ENCODE measurements around the gene VAMP3. TPM values are rescaled to one million over a fixed set of nuclear protein-coding genes. Genes with fewer than 3 reads are reported as not detected.

VAMP3 gene
- total RNA-seq, 1 donor from 2014 or later: 79.1 TPM

DNA sequence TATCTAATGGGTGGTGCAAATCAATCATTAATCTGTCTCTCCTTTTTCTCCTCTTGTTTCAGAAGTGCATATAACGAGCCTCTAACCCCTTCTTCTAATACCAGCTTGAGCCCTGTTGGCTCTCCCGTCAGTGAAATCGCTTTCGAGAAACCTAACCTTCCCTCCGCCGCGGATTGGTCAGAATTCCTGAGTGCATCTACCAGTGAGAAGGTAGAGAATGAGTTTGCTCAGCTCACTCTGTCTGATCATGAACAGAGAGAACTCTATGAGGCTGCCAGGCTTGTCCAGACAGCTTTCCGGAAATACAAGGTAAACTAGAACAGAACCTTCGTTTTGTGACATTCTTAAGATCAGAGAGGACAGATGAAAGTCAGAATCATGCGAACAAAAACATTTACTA lies 25.3 kb upstream of the VAMP3 start:
- Histone ChIP-seq H3K27ac (no peak overlapping the region), H3K4me3 (no peak overlapping the region), H3K9me3 (no peaks in the 10 kb centered on the region), H3K36me3 (no peaks in the 10 kb centered on the region), H3K27me3 (no peaks in the 10 kb centered on the region), H3K4me1 (no peaks in the 10 kb centered on the region)
- TF ChIP-seq, protein P1, sequence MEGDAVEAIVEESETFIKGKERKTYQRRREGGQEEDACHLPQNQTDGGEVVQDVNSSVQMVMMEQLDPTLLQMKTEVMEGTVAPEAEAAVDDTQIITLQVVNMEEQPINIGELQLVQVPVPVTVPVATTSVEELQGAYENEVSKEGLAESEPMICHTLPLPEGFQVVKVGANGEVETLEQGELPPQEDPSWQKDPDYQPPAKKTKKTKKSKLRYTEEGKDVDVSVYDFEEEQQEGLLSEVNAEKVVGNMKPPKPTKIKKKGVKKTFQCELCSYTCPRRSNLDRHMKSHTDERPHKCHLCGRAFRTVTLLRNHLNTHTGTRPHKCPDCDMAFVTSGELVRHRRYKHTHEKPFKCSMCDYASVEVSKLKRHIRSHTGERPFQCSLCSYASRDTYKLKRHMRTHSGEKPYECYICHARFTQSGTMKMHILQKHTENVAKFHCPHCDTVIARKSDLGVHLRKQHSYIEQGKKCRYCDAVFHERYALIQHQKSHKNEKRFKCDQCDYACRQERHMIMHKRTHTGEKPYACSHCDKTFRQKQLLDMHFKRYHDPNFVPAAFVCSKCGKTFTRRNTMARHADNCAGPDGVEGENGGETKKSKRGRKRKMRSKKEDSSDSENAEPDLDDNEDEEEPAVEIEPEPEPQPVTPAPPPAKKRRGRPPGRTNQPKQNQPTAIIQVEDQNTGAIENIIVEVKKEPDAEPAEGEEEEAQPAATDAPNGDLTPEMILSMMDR (IDR thresholded peaks at IDR 0.05): no peak
- DNase-seq (ENCODE audit: low spot score in 2 of 2): no peak
- intact Hi-C loops (cut with DNase I): no loop called here

DNA sequence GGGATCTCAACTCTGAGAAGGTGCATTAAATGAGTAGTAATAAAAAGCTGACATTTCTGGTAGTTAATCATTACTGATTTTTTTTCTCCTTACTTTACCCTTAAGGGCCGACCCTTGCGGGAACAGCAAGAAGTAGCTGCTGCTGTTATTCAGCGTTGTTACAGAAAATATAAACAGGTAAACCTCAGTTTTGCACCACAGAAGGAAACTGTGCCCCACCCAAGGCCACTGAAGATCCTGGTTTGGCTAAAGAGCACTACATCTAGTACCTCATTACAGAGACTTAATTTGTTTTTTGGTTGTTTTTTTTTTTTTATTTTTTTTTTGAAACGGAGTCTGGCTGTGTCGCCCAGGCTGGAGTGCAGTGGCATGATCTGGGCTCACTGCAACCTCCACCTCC lies 23.5 kb upstream of the VAMP3 start:
- no peak for DNase-seq (ENCODE audit: low spot score in 2 of 2)
- TF ChIP-seq, protein P1 (IDR thresholded peaks at IDR 0.05): no peak
- H3K36me3 ChIP-seq: no peaks in the 10 kb centered on the region
- peaks cover 0 to 3% of the 10 kb centered on the region in 2 donors for H3K4me1 ChIP-seq
- H3K9me3 ChIP-seq: no peaks in the 10 kb centered on the region
- H3K27ac ChIP-seq: no peak overlapping the region
- intact Hi-C loops (cut with DNase I): no loop called here
- no peaks in the 10 kb centered on the region for H3K27me3 ChIP-seq
- no peak overlapping the region for H3K4me3 ChIP-seq

DNA sequence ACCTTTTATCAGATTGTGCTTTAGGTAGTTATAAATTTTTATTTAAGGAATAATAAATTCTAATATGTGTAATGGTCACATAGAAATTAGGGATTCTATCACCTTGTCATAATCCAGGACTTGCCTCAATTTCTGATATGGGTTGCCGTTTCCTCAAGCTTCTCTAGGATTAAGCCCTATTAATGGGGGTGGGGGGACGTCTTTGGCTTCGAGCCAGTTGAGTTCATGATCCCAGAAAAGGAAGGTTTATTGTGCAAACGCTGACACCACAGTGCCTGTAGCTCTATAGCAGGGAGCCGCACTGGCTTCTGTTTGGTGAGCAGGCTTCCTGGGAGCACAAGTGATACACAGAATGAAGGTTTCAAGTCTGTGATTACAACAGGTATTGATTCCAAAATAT lies 22.0 kb upstream of the VAMP3 start:
- H3K4me3 ChIP-seq: no peak overlapping the region
- H3K9me3 ChIP-seq: no peaks in the 10 kb centered on the region
- no peak overlapping the region for H3K27ac ChIP-seq
- DNase-seq (ENCODE audit: low spot score in 2 of 2): no peak
- TF ChIP-seq, protein P1 (IDR thresholded peaks at IDR 0.05): no peak
- no peaks in the 10 kb centered on the region for H3K36me3 ChIP-seq
- peaks cover 0 to 4% of the 10 kb centered on the region in 2 donors for H3K4me1 ChIP-seq
- intact Hi-C loops (cut with DNase I): no loop called here
- H3K27me3 ChIP-seq: no peaks in the 10 kb centered on the region

DNA sequence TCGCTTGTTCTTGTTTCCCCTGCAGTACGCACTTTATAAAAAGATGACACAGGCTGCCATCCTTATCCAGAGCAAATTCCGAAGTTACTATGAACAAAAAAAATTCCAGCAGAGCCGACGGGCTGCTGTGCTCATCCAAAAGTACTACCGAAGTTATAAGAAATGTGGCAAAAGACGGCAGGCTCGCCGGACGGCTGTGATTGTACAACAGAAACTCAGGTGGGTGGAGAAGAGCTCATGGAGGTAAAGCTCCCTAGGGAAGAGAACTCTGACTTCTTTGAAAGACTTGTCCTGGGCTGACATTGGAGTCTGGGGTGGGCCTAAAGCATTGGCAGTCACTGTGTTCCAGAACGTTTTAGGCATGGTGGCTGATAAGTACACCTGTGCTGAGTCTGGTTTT lies 19.9 kb upstream of the VAMP3 start:
- no peaks in the 10 kb centered on the region for H3K36me3 ChIP-seq
- no peak for DNase-seq (ENCODE audit: low spot score in 2 of 2)
- H3K9me3 ChIP-seq: no peaks in the 10 kb centered on the region
- TF ChIP-seq, protein P1 (IDR thresholded peaks at IDR 0.05): no peak
- peaks cover 0 to 4% of the 10 kb centered on the region in 2 donors for H3K4me1 ChIP-seq
- H3K27me3 ChIP-seq: no peaks in the 10 kb centered on the region
- H3K27ac ChIP-seq: no peak overlapping the region
- intact Hi-C loops (cut with DNase I): no loop called here
- H3K4me3 ChIP-seq: no peak overlapping the region

DNA sequence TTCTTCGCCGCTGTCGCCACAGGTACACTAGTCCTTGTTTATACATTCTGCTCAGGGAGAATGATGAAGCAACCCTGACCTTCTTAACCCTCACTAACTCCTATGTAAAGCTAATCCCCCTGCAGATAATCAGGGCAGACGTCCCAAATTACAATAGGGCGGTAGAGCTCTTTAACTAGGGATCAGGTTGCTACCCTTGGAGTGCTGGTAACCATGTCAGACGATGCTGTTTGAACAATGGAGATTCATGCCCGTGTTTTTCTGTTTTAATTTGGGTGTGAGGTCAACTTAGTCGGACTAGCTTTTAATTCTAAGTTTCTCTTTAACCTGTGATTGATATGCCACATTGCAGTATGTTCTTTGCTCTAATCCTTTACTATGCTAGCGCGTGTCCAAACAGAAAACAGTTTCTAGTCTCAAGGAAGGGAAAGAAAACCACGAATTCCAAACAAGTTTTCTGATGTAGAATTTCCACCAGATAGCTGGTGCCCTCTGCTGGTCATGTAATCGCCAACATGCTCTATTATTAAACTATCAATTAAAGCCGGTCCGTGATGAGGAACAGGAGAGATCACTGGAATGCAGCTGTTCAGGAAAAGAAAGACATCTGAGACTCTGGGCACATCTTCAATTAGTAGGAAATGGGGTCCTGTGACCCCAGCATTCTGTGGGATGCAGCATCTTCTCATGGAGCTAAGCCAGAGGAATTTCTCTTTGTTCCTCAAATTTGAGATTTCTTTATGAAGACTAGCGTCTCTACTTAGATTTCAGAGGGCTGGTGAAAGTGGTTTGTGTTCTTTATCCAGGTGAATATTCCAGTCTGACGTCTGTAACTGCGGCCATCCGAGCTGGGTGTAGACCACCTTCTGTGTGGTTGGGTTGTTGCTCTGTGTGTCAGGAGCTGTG lies 18.3 kb upstream of the VAMP3 start:
- peak in 1 of 2 donors; percentile 77 for DNase-seq (ENCODE audit: low spot score in 2 of 2)
- intact Hi-C loops (cut with DNase I): loop anchor here (1.0 kb wide), 1 partner anchor 85 kb away; no protein-coding TSS in a partner anchor
- H3K27ac ChIP-seq: no peak overlapping the region
- TF ChIP-seq, protein P1 (IDR thresholded peaks at IDR 0.05): peak; percentile 71 to 82 (median 71)
- H3K4me3 ChIP-seq: peak overlapping the region; percentile 25 to 49
- H3K36me3 ChIP-seq: no peaks in the 10 kb centered on the region
- no peaks in the 10 kb centered on the region for H3K27me3 ChIP-seq
- H3K9me3 ChIP-seq: no peaks in the 10 kb centered on the region
- peaks cover 0 to 4% of the 10 kb centered on the region in 2 donors for H3K4me1 ChIP-seq

All from ascending aorta (tissue), 2 donors.